Activated CD4-positive, alpha-beta memory T cell treated with anti-CD3 and anti-CD28 coated beads for 36 hours (primary cell): ENCODE measurements around the gene C1QTNF4. TPM values are rescaled to one million over a fixed set of nuclear protein-coding genes. Genes with fewer than 3 reads are reported as not detected.
A peak's percentile ranks its signal among the peaks of the same experiment; 100 is the strongest.
"Not testable (repeated sequence)": the region's sequence is repeated elsewhere in the genome, so short reads cannot be mapped to it uniquely, and the experiment has no call there.

Experiments used
- CTCF ChIA-PET: fragments of 350-600 bp; sonication (Branson Sonifier 250); formaldehyde crosslinking; loops from one replicate; lab custom pipeline; 2021; ENCODE audit warnings: antibody characterized with exemption, inconsistent platforms; lab: Charles Lee
- POLR2A ChIA-PET: fragments of 350-600 bp; sonication (Branson Sonifier 250); formaldehyde crosslinking; loops from one replicate; lab custom pipeline; 2021; ENCODE audit warnings: antibody characterized with exemption; lab: Charles Lee
- DNase-seq: peaks from one replicate; pipeline ENCODE4 v3.0.0-alpha.2; 2020
- H3K27ac Mint-ChIP-seq: one replicate; pipeline ENCODE4 v1.8.0; 2021; ENCODE audit warnings: mixed read lengths
- H3K27me3 Mint-ChIP-seq: one replicate; pipeline ENCODE4 v1.8.0; 2021; ENCODE audit warnings: mixed read lengths
- H3K36me3 Mint-ChIP-seq: one replicate; pipeline ENCODE4 v1.8.0; 2021; ENCODE audit warnings: mixed read lengths
- H3K4me1 Mint-ChIP-seq: one replicate; pipeline ENCODE4 v1.8.0; 2021; ENCODE audit warnings: low read depth, mixed read lengths
- H3K4me3 Mint-ChIP-seq: one replicate; pipeline ENCODE4 v1.8.0; 2021; ENCODE audit warnings: mild to moderate bottlenecking, mixed read lengths
- H3K9me3 Mint-ChIP-seq: one replicate; pipeline ENCODE4 v1.8.0; 2021; ENCODE audit warnings: mixed read lengths
- intact Hi-C: fragments of 100-400 bp; cut with micrococcal nuclease; formaldehyde crosslinking; loops from one replicate; pipeline ENCODE4 v1.15.1; 2023
- total RNA-seq, 2 experiments: library from RNA; stranded (reverse); gene quantifications; one replicate each; pipeline ENCODE4 v1.2.3, GENCODE V29; 2021

C1QTNF4 gene
- not detected for total RNA-seq

DNA sequence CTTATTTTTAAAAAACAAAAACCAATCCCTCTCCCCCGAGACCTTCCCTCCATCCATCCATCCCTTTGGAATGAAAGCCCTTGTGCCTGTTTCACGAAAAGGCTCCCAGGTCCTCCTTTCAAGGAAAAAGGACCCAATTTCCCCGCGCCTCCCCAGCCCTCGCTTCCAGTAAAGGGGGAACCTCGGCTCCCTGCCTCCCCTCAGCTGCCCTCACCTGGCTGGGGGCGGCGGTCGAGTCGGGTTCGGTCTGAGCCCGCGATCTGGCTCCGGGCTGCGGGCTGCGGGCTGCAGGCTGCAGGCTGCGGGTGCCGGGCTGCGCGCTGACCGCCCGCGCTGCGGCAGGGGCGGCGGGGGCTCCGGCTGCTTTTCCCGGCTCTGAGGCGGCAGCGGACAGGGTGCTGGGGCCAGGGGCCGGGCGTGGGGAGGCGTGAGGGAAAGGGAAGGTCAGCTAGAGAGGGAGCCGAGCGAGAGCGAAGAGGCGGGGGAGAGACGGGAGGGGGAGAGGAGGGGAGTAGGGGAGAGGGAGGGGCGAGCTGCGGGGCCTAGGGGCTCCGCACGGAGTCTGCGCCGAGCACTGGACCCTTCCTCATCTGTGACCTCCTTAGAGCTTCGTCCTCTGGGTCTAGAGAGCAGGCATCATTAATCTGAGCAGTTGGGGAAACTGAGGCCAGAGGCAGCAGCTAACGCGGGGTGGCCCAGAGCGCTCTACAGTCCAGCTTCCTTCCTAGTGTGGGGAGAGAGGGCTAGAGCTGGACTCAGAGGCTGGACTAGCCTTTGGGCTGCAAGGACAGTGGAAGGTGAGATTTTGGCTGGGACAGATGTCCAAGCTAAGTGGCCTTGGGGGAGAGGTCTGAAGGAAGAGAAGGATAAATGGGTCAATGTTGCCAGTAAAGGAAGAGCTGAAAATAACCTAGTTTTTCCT lies at the start of gene C1QTNF4:
Gene C1QTNF4, minus strand, starts transcription at position 478 of the 922 bp plus-strand sequence. CDS start 3,601 bp downstream, outside the sequence.
- Mint-ChIP-seq H3K27me3 (peaks cover 32% of the 10 kb centered on the region), H3K36me3 (no peaks in the 10 kb centered on the region), H3K27ac (no peak within 1 kb of the TSS), H3K4me1 (peaks cover 8% of the 10 kb centered on the region), H3K4me3 (no peak within 1 kb of the TSS), H3K9me3 (no peaks in the 10 kb centered on the region)
- ChIA-PET CTCF (no interaction called here), POLR2A (interaction anchor here (1.3 kb wide), 1 partner anchor 16 kb away, joined by 4 read pairs; the partner anchor contains the start of genes KBTBD4 and NDUFS3)
- intact Hi-C loops = no loop called here
- DNase-seq = no peak

DNA sequence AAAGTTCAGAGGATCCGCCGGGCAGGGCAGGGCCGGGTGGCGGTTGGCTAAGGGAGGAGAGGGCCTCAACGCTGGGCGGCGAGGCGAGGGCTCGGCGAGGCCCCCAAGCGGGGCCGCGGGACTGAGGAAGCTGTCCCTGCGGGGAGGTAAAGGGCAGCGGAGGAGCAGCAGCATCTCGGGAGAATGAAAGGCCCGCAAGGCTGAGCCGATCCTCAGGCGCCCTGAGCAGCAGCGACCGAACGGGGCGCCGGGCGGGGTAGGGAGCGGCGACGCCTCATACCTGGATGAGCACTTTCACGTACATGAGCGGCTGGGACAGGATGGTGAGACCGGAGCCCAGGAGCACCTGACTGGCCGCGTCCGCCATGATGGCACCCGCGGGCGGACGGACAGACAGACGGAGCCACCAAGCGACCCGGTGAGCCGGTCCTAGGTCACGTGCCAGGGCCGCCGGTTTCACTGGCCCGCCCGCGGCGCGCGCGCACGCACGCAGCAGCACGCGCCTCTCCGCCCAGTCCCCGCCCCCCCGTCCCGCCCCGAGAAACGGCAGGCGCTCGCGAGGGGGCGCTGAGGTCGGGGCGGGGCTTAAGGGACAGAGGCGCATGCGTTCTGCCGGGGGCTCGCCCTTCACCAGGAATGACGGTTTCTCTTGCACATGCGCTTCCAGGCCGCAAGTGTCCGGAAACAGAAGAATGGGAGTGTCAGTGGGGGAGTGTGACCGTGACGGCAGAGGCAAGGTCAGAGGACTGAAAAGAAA lies 48.1 kb upstream of the C1QTNF4 start, which contains the start of gene MTCH2:
Gene MTCH2, minus strand, starts transcription at position 461 of the 757 bp plus-strand sequence. Its CDS starts 94 bp downstream, at position 367.
- CTCF ChIA-PET = interaction anchor here (1.0 kb wide), 1 partner anchor 73 kb away, joined by 4 read pairs; the partner anchor contains the start of gene AGBL2
- peak within 1 kb of the TSS; percentile 89 for H3K27ac Mint-ChIP-seq
- DNase-seq = peak; percentile 98
- H3K27me3 Mint-ChIP-seq = no peaks in the 10 kb centered on the region
- no peaks in the 10 kb centered on the region for H3K9me3 Mint-ChIP-seq
- intact Hi-C loops = loop anchor here (1.0 to 2.0 kb wide), 7 partner anchors 21 to 465 kb away; partner anchors contain the start of genes AGBL2, ARFGAP2, FNBP4 and NDUFS3
- H3K36me3 Mint-ChIP-seq = peaks cover 14% of the 10 kb centered on the region
- H3K4me3 Mint-ChIP-seq = peak within 1 kb of the TSS; percentile 94
- POLR2A ChIA-PET = interaction anchor here (1.1 to 1.8 kb wide), 3 partner anchors 62 to 124 kb away, joined by 3 to 6 read pairs (median 4); partner anchors contain the start of gene AGBL2
- peaks cover 20% of the 10 kb centered on the region for H3K4me1 Mint-ChIP-seq

- Mint-ChIP-seq H3K36me3 (peaks cover 15% of the 10 kb centered on the region), H3K4me3 (peak overlapping the region; percentile 94), H3K27ac (peak overlapping the region; percentile 86), H3K4me1 (peaks cover 20% of the 10 kb centered on the region), H3K9me3 (no peaks in the 10 kb centered on the region), H3K27me3 (no peaks in the 10 kb centered on the region)
- CTCF ChIA-PET = interaction anchor here (1.0 kb wide), 1 partner anchor 73 kb away, joined by 4 read pairs; the partner anchor contains the start of gene AGBL2
- no peak for DNase-seq
- POLR2A ChIA-PET = interaction anchor here (0.5 to 1.8 kb wide), 4 partner anchors 43 to 125 kb away, joined by 3 to 6 read pairs (median 4); partner anchors contain the start of gene AGBL2
- intact Hi-C loops = loop anchor here (1.0 to 2.0 kb wide), 7 partner anchors 22 to 465 kb away; partner anchors contain the start of genes AGBL2, ARFGAP2, FNBP4 and NDUFS3
Observed at GRCh38 chr11:47641600-47642098, 47.4 kb upstream of the C1QTNF4 start.

- H3K4me3 Mint-ChIP-seq, CTCF ChIA-PET, H3K27me3 Mint-ChIP-seq, H3K9me3 Mint-ChIP-seq, DNase-seq, H3K27ac Mint-ChIP-seq, intact Hi-C loops: not testable (repeated sequence)
- POLR2A ChIA-PET = interaction anchor here (0.6 to 1.8 kb wide), 2 partner anchors 22 to 75 kb away, joined by 3 to 6 read pairs; partner anchors contain the start of gene AGBL2
- Mint-ChIP-seq H3K36me3 (peaks cover 17% of the 10 kb centered on the region), H3K4me1 (peaks cover 20% of the 10 kb centered on the region)
Observed at GRCh38 chr11:47640506-47640905, 46.3 kb upstream of the C1QTNF4 start.

GRCh38 chr11:47636331-47636730 lies 42.1 kb upstream of the C1QTNF4 start:
- intact Hi-C loops, H3K4me1 Mint-ChIP-seq, H3K9me3 Mint-ChIP-seq, H3K4me3 Mint-ChIP-seq, DNase-seq, H3K27ac Mint-ChIP-seq, H3K27me3 Mint-ChIP-seq: not testable (repeated sequence)
- H3K36me3 Mint-ChIP-seq = peaks cover 36% of the 10 kb centered on the region
- ChIA-PET CTCF (interaction anchor here (0.7 kb wide), 1 partner anchor 70 kb away, joined by 3 read pairs; no protein-coding TSS in a partner anchor), POLR2A (interaction anchor here (0.6 kb wide), 1 partner anchor 192 kb away, joined by 4 read pairs; no protein-coding TSS in a partner anchor)

GRCh38 chr11:47631473-47631872 lies 37.3 kb upstream of the C1QTNF4 start:
- Mint-ChIP-seq H3K4me1 (no peaks in the 10 kb centered on the region), H3K9me3 (no peaks in the 10 kb centered on the region), H3K4me3 (no peak overlapping the region), H3K27me3 (no peaks in the 10 kb centered on the region), H3K36me3 (peaks cover 43% of the 10 kb centered on the region), H3K27ac (no peak overlapping the region)
- no peak for DNase-seq
- CTCF ChIA-PET = no interaction called here
- POLR2A ChIA-PET = no interaction called here
- intact Hi-C loops = no loop called here

DNA sequence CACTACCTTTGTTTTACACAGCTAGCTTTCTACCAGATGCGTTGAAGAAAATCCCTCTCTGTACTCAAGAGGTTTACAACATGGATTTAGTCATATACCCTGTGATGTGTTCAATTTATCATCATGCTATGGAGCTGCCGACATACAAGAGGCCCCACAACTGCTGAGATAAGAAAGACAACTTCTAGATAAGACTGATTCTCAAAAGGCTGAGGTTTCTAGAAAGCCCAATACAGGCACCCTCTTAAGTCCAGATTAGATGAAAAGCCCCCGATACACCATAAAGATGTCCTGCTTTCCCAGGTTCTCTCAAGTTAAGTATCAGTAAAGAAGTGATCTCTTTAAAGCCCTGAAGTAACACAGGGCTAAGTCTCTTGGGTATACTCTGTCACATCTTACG lies 33.8 kb upstream of the C1QTNF4 start:
- no peaks in the 10 kb centered on the region for H3K27me3 Mint-ChIP-seq
- H3K9me3 Mint-ChIP-seq = no peaks in the 10 kb centered on the region
- DNase-seq = no peak
- no peak overlapping the region for H3K4me3 Mint-ChIP-seq
- H3K4me1 Mint-ChIP-seq = no peaks in the 10 kb centered on the region
- no peak overlapping the region for H3K27ac Mint-ChIP-seq
- peaks cover 41% of the 10 kb centered on the region for H3K36me3 Mint-ChIP-seq
- POLR2A ChIA-PET = no interaction called here
- intact Hi-C loops = no loop called here
- CTCF ChIA-PET = no interaction called here

GRCh38 chr11:47626234-47626633 lies 32.0 kb upstream of the C1QTNF4 start:
- H3K36me3 Mint-ChIP-seq = peaks cover 32% of the 10 kb centered on the region
- POLR2A ChIA-PET = interaction anchor here (0.6 kb wide), 2 partner anchors 96 to 142 kb away, joined by 3 read pairs; no protein-coding TSS in a partner anchor

DNA sequence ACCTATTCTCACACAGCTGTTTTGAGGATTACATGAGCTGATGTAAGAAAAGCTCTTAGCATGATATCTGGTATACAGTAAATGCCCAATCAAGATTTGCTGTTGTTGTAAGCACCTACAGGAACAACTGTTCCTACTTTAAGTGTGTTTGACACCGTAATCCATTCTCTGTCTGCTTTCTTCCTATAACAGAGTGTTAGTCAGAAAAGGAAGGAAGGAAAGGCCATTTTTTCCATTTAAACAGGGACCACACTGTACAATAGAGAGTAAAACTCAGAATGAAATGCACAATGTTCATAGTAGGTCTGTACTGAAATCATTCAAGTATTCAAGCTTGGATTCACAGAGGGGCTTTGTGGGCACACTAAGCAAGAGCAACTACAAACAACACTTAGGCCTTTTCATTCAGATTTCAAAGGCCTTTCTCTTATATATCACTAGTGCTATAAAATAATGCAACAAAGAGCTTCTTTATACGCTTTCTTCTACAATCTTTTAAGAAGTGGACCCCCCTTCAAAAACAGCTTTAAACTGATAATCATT lies 26.7 kb upstream of the C1QTNF4 start:
- Mint-ChIP-seq H3K4me3 (no peak overlapping the region), H3K27ac (no peak overlapping the region), H3K27me3 (no peaks in the 10 kb centered on the region), H3K36me3 (peaks cover 23% of the 10 kb centered on the region), H3K4me1 (no peaks in the 10 kb centered on the region), H3K9me3 (no peaks in the 10 kb centered on the region)
- intact Hi-C loops = no loop called here
- CTCF ChIA-PET = interaction anchor here (0.5 to 1.2 kb wide), 2 partner anchors 114 to 306 kb away, joined by 3 to 5 read pairs; no protein-coding TSS in a partner anchor
- POLR2A ChIA-PET = interaction anchor here (0.6 kb wide), 1 partner anchor 258 kb away, joined by 3 read pairs; no protein-coding TSS in a partner anchor
- no peak for DNase-seq

More at GRCh38 chr11:47626234-47626633, 32.0 kb upstream of the C1QTNF4 start:
- CTCF ChIA-PET = no interaction called here
- Mint-ChIP-seq H3K9me3 (no peaks in the 10 kb centered on the region), H3K27me3 (no peaks in the 10 kb centered on the region), H3K27ac (no peak overlapping the region), H3K4me3 (no peak overlapping the region), H3K4me1 (no peaks in the 10 kb centered on the region)
- intact Hi-C loops = no loop called here
- no peak for DNase-seq

DNA sequence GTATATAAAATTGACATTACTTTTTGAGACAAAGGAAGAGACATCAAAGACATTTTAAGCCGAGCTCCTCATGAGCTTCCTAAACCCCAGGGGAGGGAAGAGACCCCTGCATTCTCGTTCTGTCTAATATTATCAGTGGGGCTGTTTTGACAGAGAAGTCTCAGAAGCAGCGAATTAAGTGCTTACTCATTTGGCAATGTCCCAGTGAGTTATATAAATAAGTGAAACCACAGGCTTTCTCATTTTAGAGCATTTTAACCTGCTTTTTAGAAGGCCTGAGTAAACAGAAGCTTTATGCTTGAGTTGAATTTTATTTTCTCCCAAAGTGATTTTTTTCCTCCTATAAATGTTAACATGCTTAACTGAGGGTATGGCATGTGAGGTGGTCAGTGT lies 23.2 kb upstream of the C1QTNF4 start:
- no peaks in the 10 kb centered on the region for H3K27me3 Mint-ChIP-seq
- POLR2A ChIA-PET = no interaction called here
- intact Hi-C loops = no loop called here
- DNase-seq = no peak
- peaks cover 12% of the 10 kb centered on the region for H3K36me3 Mint-ChIP-seq
- no peaks in the 10 kb centered on the region for H3K4me1 Mint-ChIP-seq
- CTCF ChIA-PET = no interaction called here
- no peak overlapping the region for H3K4me3 Mint-ChIP-seq
- H3K27ac Mint-ChIP-seq = no peak overlapping the region
- no peaks in the 10 kb centered on the region for H3K9me3 Mint-ChIP-seq
